Mesenchymal stem cell (in vitro differentiated cells and primary cell): ENCODE results near the gene PLEKHG4B.

Experiments used
- DNase-seq: peaks from one replicate; pipeline ENCODE4 v3.0.0-alpha.2; 2013
- H2AFZ ChIP-seq: one replicate; pipeline ENCODE4 v1.6.1; 2013; ENCODE audit warnings: low read depth, mild to moderate bottlenecking, control low read depth, inconsistent platforms, low read length, moderate library complexity
- H2AK5ac ChIP-seq: 2 replicates; pipeline ENCODE4 v1.6.1; 2013; ENCODE audit warnings: low read length, moderate library complexity, mild to moderate bottlenecking, inconsistent platforms; ENCODE audit not compliant: severe bottlenecking
- H2BK120ac ChIP-seq: one replicate; pipeline ENCODE4 v1.6.1; 2013; ENCODE audit warnings: low read depth, mild to moderate bottlenecking, inconsistent platforms, low read length, moderate library complexity
- H2BK12ac ChIP-seq, 2 experiments: one replicate each; pipeline ENCODE4 v1.6.1; 2013; ENCODE audit warnings: inconsistent platforms in 2 of 2, low read length in 2 of 2, mild to moderate bottlenecking in 2 of 2, moderate library complexity in 2 of 2, control low read depth in 1 of 2
- H2BK15ac ChIP-seq: one replicate; pipeline ENCODE4 v1.6.1; 2013; ENCODE audit warnings: mild to moderate bottlenecking, low read depth, inconsistent platforms; ENCODE audit not compliant: poor library complexity, severe bottlenecking
- H2BK5ac ChIP-seq: 2 replicates; pipeline ENCODE4 v1.6.1; 2013; ENCODE audit warnings: low read depth, mild to moderate bottlenecking, low read length, control low read depth, inconsistent platforms; ENCODE audit not compliant: poor library complexity, severe bottlenecking
- H3K14ac ChIP-seq, 2 experiments: one replicate each; pipeline ENCODE4 v1.6.1; 2013; ENCODE audit warnings: inconsistent platforms in 2 of 2, low read length in 2 of 2, control low read depth in 1 of 2, mild to moderate bottlenecking in 1 of 2, moderate library complexity in 1 of 2
- H3K18ac ChIP-seq, 2 experiments: one replicate each; pipeline ENCODE4 v1.6.1; 2013; ENCODE audit warnings: inconsistent platforms in 2 of 2, low read length in 2 of 2, control low read depth in 1 of 2, low read depth in 1 of 2, mild to moderate bottlenecking in 1 of 2
- H3K23ac ChIP-seq, 2 experiments: one replicate each; pipeline ENCODE4 v1.6.1; 2013; ENCODE audit warnings: inconsistent platforms in 2 of 2, low read length in 2 of 2, mild to moderate bottlenecking in 2 of 2, moderate library complexity in 2 of 2, control low read depth in 1 of 2
- H3K27ac ChIP-seq: 2 replicates; pipeline ENCODE4 v1.5.1; 2013; ENCODE audit warnings: mild to moderate bottlenecking, moderate library complexity, low read length, control low read depth, inconsistent platforms; ENCODE audit not compliant: poor library complexity, severe bottlenecking
- H3K27me3 ChIP-seq, 2 experiments: 2 replicates each; pipeline versions ENCODE4 v1.6.1 to v1.7.0; 2013; ENCODE audit warnings: low read length in 2 of 2, mild to moderate bottlenecking in 2 of 2, moderate library complexity in 2 of 2, control low read depth in 1 of 2, inconsistent platforms in 1 of 2; ENCODE audit not compliant: control insufficient read depth in 1 of 2, insufficient read depth in 1 of 2
- H3K36me3 ChIP-seq, 2 experiments: 2 replicates each; pipeline versions ENCODE4 v1.6.1 to v1.7.0; 2013; ENCODE audit warnings: low read length in 2 of 2, control low read depth in 1 of 2, inconsistent platforms in 1 of 2, low read depth in 1 of 2, mild to moderate bottlenecking in 1 of 2; ENCODE audit not compliant: insufficient read depth in 2 of 2, control insufficient read depth in 1 of 2
- H3K4ac ChIP-seq, 2 experiments: one replicate each; pipeline ENCODE4 v1.6.1; 2013; ENCODE audit warnings: inconsistent platforms in 2 of 2, low read length in 2 of 2, mild to moderate bottlenecking in 2 of 2, moderate library complexity in 2 of 2, control low read depth in 1 of 2, low read depth in 1 of 2
- H3K4me1 ChIP-seq: 2 replicates; pipeline ENCODE4 v1.6.1; 2013; ENCODE audit warnings: low read depth, low read length, control low read depth; ENCODE audit not compliant: control insufficient read depth, insufficient read depth
- H3K4me2 ChIP-seq: 2 replicates; pipeline ENCODE4 v1.6.1; 2013; ENCODE audit warnings: low read length, mild to moderate bottlenecking, inconsistent platforms; ENCODE audit not compliant: poor library complexity, severe bottlenecking
- H3K4me3 ChIP-seq, 2 experiments: 2 replicates each; pipeline versions ENCODE4 v1.5.1 to v1.7.0; 2013; ENCODE audit warnings: low read length in 2 of 2, mild to moderate bottlenecking in 2 of 2, control low read depth in 1 of 2, low read depth in 1 of 2; ENCODE audit not compliant: insufficient read depth in 1 of 2
- H3K79me1 ChIP-seq: replicated peaks from 2 replicates; pipeline ENCODE4 v1.6.1; 2013; ENCODE audit warnings: mild to moderate bottlenecking, control low read depth, low read length, inconsistent platforms; ENCODE audit not compliant: poor library complexity, severe bottlenecking
- H3K9ac ChIP-seq: 2 replicates; pipeline ENCODE4 v1.7.0; 2013; ENCODE audit warnings: mild to moderate bottlenecking, low read length, moderate library complexity
- H3K9me3 ChIP-seq: 2 replicates; pipeline ENCODE4 v1.7.0; 2013; ENCODE audit warnings: mild to moderate bottlenecking, low read length; ENCODE audit not compliant: control insufficient read depth
- H4K8ac ChIP-seq: one replicate; pipeline ENCODE4 v1.6.1; 2013; ENCODE audit warnings: inconsistent platforms, mild to moderate bottlenecking, low read length, moderate library complexity
- H4K91ac ChIP-seq: one replicate; pipeline ENCODE4 v1.6.1; 2013; ENCODE audit warnings: mild to moderate bottlenecking, low read length, inconsistent platforms
- WGBS: methylation state at CpG from one replicate; pipeline ENCODE4 v1.1.7; 2013; ENCODE audit warnings: mixed read lengths; 5-methylcytosine and 5-hydroxymethylcytosine counted together

The PLEKHG4B gene

GRCh38 chr5:141761-142160, 49.8 kb downstream of the PLEKHG4B start:
- no peak overlapping the region for H3K9ac ChIP-seq
- no peak overlapping the region for H2AK5ac ChIP-seq
- no peak overlapping the region for H3K18ac ChIP-seq
- H3K27me3 ChIP-seq, result peaks cover 22 to 43% of the 10 kb centered on the region in 2 experiments
- no peak overlapping the region for H2BK15ac ChIP-seq
- no peaks in the 10 kb centered on the region for H3K36me3 ChIP-seq
- H3K14ac ChIP-seq, result no peak overlapping the region
- H3K9me3 ChIP-seq, result peaks cover 6% of the 10 kb centered on the region
- no peak overlapping the region for H3K4ac ChIP-seq
- no peaks in the 10 kb centered on the region for H3K79me1 ChIP-seq
- no peak overlapping the region for H3K27ac ChIP-seq
- H4K91ac ChIP-seq, result no peak overlapping the region
- H2BK120ac ChIP-seq, result no peak overlapping the region
- DNase-seq, result no peak
- no peak overlapping the region for H2BK12ac ChIP-seq
- H2BK5ac ChIP-seq, result no peak overlapping the region
- no peak overlapping the region for H3K4me2 ChIP-seq
- H4K8ac ChIP-seq, result no peak overlapping the region
- no peak overlapping the region for H3K23ac ChIP-seq
- H3K4me1 ChIP-seq, result no peaks in the 10 kb centered on the region
- H2AFZ ChIP-seq, result no peak overlapping the region
- 89% methylated on average over 12 of the region's 12 CpGs for WGBS
- H3K4me3 ChIP-seq, result peak overlapping the region in 1 of 2 experiments; percentile 14

GRCh38 chr5:142246-142810, 50.4 kb downstream of the PLEKHG4B start:
- H3K14ac ChIP-seq, result peak overlapping the region in 1 of 2 experiments; percentile 31
- DNase-seq, result no peak

GRCh38 chr5:143041-143440, 51.1 kb downstream of the PLEKHG4B start:
- Histone ChIP-seq H3K79me1 (no peaks in the 10 kb centered on the region), H3K9me3 (peaks cover 18% of the 10 kb centered on the region), H2BK5ac (no peak overlapping the region), H3K4me2 (no peak overlapping the region), H3K27ac (no peak overlapping the region), H3K27me3 (peaks cover 17 to 33% of the 10 kb centered on the region in 2 experiments), H3K14ac (no peak overlapping the region), H2BK12ac (no peak overlapping the region), H3K9ac (no peak overlapping the region), H3K18ac (no peak overlapping the region), H3K4me1 (no peaks in the 10 kb centered on the region), H2BK120ac (no peak overlapping the region), H4K8ac (no peak overlapping the region), H2BK15ac (no peak overlapping the region), H3K36me3 (no peaks in the 10 kb centered on the region), H3K4me3 (no peak overlapping the region), H2AFZ (no peak overlapping the region), H3K4ac (no peak overlapping the region), H4K91ac (no peak overlapping the region), H3K23ac (no peak overlapping the region), H2AK5ac (no peak overlapping the region)
- WGBS, result 92% methylated on average over 17 of the region's 17 CpGs
- DNase-seq, result no peak

More at GRCh38 chr5:142246-142810, 50.4 kb downstream of the PLEKHG4B start:
- Histone ChIP-seq H3K36me3 (no peaks in the 10 kb centered on the region), H3K9ac (no peak overlapping the region), H4K91ac (no peak overlapping the region), H4K8ac (no peak overlapping the region), H2BK12ac (no peak overlapping the region), H3K79me1 (no peaks in the 10 kb centered on the region), H2AFZ (no peak overlapping the region), H2AK5ac (no peak overlapping the region), H2BK5ac (no peak overlapping the region), H3K9me3 (peaks cover 11% of the 10 kb centered on the region), H3K4ac (no peak overlapping the region), H3K4me2 (no peak overlapping the region), H2BK120ac (no peak overlapping the region), H3K27me3 (peaks cover 17 to 39% of the 10 kb centered on the region in 2 experiments), H2BK15ac (no peak overlapping the region), H3K4me1 (no peaks in the 10 kb centered on the region), H3K4me3 (no peak overlapping the region), H3K27ac (no peak overlapping the region), H3K18ac (no peak overlapping the region), H3K23ac (no peak overlapping the region)
- WGBS, result 94% methylated on average over 18 of the region's 18 CpGs

GRCh38 chr5:144941-145340, 53.0 kb downstream of the PLEKHG4B start:
- no peaks in the 10 kb centered on the region for H3K36me3 ChIP-seq
- no peak overlapping the region for H2AFZ ChIP-seq
- H3K4me2 ChIP-seq, result no peak overlapping the region
- peaks cover 31% of the 10 kb centered on the region for H3K9me3 ChIP-seq
- DNase-seq, result no peak
- no peak overlapping the region for H2BK15ac ChIP-seq
- H2BK5ac ChIP-seq, result no peak overlapping the region
- no peak overlapping the region for H2BK120ac ChIP-seq
- no peak overlapping the region for H4K91ac ChIP-seq
- WGBS, result 84% methylated on average over 8 of the region's 8 CpGs
- H3K79me1 ChIP-seq, result no peaks in the 10 kb centered on the region
- peaks cover 17 to 18% of the 10 kb centered on the region in 2 experiments for H3K27me3 ChIP-seq
- H3K27ac ChIP-seq, result no peak overlapping the region
- H4K8ac ChIP-seq, result no peak overlapping the region
- no peak overlapping the region for H3K14ac ChIP-seq
- H3K4me1 ChIP-seq, result no peaks in the 10 kb centered on the region
- H3K18ac ChIP-seq, result no peak overlapping the region
- no peak overlapping the region for H3K4ac ChIP-seq
- no peak overlapping the region for H3K9ac ChIP-seq
- no peak overlapping the region for H3K4me3 ChIP-seq
- no peak overlapping the region for H2AK5ac ChIP-seq
- H2BK12ac ChIP-seq, result no peak overlapping the region
- no peak overlapping the region for H3K23ac ChIP-seq
